HG03520 (cell line): ENCODE data around the gene NUP214.
"Not testable (repeated sequence)": the region's sequence is repeated elsewhere in the genome, so short reads cannot be mapped to it uniquely, and the experiment has no call there.

ENCODE experiments used
- ATAC-seq: cut with Tn5 transposase; IDR thresholded peaks from one replicate; pipeline ENCODE4 v1.9.1; 2021; ENCODE audit warnings: mild to moderate bottlenecking, moderate library complexity; ENCODE audit not compliant: unreplicated experiment

NUP214 gene

GRCh38 chr9:131257266-131258025, 132.1 kb downstream of the NUP214 start:
- ATAC-seq = no peak

DNA sequence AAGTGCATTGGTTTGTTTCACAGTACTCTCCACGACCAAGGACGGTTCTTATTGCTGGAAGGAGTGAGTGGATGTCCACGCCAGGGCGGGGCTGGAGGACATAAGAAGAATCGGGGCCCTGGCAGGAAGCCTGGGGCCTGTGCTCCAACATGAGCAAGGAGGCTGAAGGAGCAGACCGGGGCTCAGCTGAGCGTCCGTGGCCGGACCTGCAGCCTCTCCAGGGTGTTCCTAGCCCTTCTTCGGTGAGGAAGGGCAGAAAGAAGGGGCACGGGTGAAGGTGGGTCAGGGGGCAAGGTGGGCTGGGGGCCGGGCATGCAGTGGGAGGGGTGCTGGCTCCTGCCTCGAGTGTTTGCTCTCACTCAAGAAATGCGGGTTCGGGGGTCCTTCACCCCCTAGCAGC, 132.8 kb downstream of the NUP214 start:
- no peak for ATAC-seq

- ATAC-seq = no peak
These were observed 133.5 kb downstream of the NUP214 start for GRCh38 chr9:131258698-131259431.

DNA sequence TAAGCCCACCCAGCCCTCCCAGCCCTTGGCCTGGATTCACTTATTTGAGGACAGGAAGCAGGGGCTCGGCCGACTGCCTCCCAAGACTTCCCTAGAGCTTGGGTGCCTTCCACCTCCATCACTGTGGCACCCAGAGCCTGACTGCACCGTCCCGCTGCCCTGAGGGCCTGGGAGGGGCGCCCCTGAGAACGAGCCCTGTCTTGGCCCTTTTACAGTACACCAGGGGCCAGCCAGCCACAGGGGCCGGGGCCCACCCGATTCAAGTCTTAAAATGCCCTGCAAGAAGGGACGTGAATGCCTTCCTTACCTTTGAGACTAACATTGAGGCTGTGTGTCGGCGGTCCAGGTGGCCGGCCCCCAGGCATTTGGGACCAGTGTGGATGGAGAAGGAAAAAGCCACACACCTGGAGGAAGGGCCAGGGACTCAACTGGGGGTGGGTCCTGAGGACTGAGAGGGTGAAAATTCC, 134.1 kb downstream of the NUP214 start:
- ATAC-seq = no peak

DNA sequence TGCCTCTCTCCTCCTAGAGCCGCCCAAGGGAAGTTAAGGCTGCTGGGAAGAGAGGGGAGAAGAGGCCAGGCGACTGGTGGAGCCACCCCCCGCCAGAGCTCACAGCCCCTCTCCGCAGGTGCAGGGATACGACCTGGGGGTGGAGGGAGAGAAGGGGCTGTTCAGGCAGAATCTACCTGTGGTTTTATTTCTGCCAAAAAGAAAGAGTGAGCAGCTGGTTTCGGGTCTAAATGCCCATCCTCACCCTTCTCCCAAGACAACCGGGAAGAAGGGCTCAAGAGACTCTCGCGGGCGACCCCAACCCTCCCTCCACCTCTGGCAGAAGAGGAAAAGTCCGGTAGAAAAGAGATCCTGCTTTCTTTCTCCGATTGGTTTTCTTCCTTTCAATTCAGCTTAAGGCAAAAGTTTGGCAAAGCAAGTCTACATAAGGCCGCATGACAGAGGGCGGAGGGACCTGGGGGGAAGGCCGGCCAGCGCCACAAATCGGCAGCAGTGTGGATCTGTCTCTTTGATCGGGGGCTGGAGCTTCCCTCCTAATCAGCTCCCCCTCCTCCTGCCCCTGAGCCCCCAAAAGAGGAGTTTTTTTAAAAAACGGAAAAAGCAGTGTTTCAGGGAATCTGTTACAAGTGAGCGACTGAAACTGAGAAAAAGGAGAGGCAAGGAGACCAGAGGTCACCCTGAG, 134.7 kb downstream of the NUP214 start:
- ATAC-seq = no peak

- no peak for ATAC-seq
These were observed 135.5 kb downstream of the NUP214 start for GRCh38 chr9:131260751-131261452.

DNA sequence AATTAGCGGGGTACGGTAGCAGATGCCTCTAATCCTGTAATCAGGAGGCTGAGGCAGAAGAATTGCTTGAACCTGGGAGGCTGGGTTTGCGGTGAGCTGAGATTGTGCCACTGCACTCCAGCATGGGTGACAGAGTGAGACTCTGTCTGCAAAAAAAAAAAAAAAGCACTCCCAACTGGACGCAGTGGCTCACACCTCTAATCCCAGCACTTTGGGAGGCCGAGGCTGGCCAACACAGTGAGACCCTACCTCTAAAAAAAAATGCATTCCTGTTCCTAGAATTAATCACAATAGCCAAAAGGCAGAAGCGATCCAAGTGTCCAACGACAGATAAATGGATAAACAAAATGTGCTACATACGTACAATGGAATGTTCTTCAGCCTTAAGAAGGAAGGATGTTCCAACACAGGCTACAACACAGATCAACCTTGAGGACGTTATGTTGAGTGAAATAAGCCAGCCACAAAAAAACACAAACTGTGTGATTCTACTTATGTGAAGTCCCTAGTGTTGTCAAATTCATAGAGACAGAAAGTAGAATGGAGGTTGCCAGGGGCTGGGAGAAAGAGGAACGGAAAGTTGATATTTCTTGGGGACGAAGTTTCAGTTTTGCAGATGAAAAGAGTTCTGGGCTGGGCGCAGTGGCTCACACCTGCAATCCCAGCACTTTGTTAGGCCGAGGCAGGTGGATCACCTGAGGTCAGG, 137.1 kb downstream of the NUP214 start:
- ATAC-seq = no peak

- ATAC-seq = not testable (repeated sequence)
These were observed 137.6 kb downstream of the NUP214 start for GRCh38 chr9:131263033-131263343.

DNA sequence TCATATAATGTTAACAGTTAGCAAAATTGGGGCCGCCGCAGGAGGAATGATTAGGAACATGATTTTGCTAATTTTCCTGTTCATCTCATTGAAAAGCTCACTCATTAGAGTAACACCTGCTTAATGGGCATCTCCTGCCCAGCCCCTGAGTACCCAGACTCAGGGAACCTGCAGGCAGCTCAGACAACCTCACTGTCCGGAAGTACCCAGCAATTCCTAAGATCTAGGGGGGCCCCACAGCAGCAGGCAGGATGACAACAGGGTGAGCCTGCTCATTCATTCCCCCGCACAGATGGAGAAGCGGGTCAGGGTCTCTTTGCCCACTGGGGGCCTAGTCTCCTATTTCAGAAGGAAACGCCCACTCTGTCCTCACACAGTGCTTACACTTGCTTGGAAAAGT, 138.3 kb downstream of the NUP214 start:
- no peak for ATAC-seq

DNA sequence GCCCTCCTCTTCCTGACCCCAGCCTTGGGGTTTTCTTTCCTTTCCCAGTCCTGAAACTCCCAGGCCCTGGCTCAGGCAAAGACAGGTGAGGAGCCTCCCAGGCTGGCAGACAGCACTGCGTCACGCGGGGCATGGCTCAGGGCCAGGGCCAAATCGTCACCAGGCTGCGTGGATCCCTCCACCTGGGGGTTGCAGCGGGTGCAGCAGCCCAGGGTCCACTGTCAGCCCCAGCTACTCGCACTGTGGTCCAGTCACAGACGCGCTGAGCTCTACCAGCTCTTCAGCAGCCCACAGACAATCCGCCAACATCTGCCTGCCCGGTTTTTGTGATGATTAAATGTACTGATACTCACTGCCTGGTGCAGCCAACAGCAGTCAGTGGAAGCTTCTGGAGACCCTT, 138.8 kb downstream of the NUP214 start:
- ATAC-seq = no peak

GRCh38 chr9:131266266-131267229, 141.2 kb downstream of the NUP214 start:
- no peak for ATAC-seq

DNA sequence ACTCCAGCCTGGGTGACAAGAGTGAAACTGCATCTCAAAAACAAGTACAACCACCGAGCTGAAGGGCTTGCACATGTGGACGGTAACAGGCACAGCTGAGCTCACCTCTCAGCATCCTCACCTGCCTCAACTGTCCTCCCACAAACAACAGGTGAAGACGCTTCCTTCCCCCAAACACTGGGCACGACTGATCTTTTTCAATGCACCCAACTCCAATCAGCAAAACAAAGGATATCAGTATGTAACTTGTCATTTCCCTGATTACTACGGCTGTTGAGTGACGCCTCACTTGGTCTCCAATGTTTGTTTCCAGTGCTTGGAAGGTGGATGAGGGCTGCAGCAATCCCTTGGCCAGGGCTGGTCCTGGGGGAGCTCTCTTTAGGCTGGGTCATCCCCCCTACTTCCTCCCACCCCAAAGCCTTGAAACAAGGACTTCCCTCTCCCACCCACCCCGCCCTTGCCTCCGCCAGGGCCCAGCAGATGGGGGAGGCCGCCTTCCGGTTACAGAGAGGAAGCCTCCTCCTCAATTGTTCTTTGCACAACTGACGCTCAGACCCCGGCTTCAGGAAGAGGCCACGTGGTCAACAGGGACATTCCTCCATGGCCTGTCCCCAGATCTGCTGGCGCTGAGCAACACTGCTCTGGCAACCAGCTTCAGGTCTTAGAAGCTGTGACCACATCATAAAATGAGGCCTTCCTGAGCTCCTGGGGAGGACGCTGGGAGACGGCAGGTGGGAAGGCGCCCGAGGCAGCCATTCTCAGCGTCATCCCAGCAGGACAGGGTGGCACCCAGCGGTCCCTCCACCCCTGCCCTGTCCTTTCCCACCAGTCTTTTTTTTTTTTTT, 145.0 kb downstream of the NUP214 start:
- ATAC-seq = no peak

GRCh38 chr9:131271016-131271273, 145.6 kb downstream of the NUP214 start:
- not testable (repeated sequence) for ATAC-seq

DNA sequence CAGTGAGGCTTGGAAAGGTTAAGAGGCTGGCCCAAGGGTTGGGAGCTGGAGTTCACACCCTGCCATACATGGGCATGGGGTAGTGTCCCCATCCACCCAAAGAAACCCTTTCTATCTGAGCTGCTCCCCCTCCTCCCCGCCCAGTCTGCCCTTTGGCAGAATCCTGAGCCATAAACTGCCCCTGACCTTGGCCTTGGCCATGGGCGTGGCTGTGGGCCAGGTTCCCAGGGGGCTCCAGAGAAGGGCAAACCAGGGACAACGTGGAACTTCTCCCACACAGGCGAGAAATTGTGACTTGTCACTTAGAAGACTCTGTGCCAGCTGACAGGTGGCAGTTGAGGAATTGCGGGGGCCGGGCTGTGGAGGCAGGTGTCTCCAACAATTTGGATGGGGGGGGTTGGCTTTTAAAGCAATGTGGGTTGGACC, 146.1 kb downstream of the NUP214 start:
- ATAC-seq = no peak

- no peak for ATAC-seq
These were observed 146.8 kb downstream of the NUP214 start for GRCh38 chr9:131272212-131272611.

DNA sequence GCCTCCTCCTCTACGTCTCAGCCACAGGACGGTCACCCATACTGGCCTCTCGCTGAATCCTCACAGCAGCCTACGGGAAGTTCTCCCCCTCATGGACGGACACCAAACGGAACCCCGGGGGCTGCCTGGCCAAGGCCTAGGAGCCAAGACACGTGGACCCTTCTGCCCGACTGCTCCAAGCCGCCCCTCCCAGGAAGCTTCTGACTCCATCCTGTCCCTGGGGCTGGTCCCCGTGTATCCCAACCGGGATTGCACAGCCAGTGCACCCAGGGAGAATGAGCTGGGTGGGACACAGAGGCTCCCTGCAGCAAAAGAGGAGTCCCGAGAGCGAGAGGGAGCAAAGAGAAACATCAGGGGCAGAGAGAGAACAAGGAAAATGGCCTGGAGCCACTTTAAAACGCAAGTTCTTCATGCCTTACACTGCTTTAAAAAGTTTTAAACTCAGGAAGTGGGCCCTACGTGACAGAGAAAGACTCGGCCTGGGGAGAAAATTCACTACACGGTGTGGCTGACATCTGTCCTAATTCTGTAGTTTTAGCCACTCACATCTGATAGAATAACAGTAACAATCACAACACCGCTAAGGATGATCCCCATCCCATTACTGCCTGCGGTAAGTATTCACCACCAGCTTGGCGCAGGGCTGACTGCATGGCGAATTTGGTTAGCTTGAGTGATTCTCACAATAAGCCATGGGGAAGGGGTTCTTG, 147.9 kb downstream of the NUP214 start:
- no peak for ATAC-seq

- ATAC-seq = no peak
These were observed 148.7 kb downstream of the NUP214 start for GRCh38 chr9:131273856-131274673.
